GM21619 (cell line): ENCODE data around the gene WAPL.
"Not testable (repeated sequence)": the region's sequence is repeated elsewhere in the genome, so short reads cannot be mapped to it uniquely, and the experiment has no call there.

Source experiments
- ATAC-seq: cut with Tn5 transposase; IDR thresholded peaks from one replicate; pipeline ENCODE4 v1.9.1; 2021; ENCODE audit not compliant: unreplicated experiment

WAPL gene

GRCh38 chr10:86521678-86522509, at the start of gene WAPL:
WAPL (minus strand) TSS chr10:86521792; CDS start chr10:86518069, 3,723 bp downstream.
- ATAC-seq, result peak; percentile 92

DNA sequence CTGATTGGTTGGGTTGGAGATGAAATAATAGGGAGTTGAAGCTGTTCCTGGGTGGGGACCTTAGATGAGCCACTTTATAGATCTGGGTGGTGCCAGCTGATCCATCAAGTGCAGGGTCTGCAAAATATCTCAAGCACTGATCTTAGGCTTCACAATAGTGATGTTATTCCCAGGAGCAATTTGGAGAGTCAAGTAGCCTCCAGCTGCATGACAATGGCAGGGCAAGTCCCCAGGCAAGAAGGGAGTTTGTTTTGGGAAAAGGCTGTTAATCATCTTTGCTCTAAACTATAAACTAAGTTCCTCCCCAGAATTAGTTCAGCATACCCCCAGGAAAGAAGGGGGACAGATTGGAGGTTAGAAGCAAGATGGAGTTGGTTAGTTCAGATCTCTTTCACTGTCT, 47.7 kb upstream of the WAPL start:
- ATAC-seq, result no peak

- ATAC-seq, result not testable (repeated sequence)
Measured at GRCh38 chr10:86566518-86566917, 44.9 kb upstream of the WAPL start.

- ATAC-seq, result not testable (repeated sequence)
Measured at GRCh38 chr10:86563338-86563737, 41.7 kb upstream of the WAPL start.

DNA sequence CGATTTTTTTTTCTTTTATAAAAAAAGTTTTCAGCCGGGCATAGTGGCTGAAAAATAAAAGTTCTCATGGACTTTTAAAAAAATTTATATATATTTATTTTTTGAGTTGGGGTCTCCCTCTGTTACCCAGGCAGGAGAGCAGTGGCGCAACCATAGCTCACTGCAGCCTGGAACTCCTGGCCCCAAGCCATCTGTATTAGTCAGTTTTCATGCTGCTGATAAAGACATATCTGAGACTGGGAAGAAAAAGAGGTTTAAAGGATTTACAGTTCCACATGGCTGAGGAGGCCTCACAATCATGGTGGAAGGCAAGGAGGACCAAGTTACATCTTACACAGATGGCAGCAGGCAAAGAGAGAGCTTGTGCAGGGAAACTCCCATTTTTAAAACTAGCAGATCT, 37.1 kb upstream of the WAPL start:
- ATAC-seq, result not testable (repeated sequence)

DNA sequence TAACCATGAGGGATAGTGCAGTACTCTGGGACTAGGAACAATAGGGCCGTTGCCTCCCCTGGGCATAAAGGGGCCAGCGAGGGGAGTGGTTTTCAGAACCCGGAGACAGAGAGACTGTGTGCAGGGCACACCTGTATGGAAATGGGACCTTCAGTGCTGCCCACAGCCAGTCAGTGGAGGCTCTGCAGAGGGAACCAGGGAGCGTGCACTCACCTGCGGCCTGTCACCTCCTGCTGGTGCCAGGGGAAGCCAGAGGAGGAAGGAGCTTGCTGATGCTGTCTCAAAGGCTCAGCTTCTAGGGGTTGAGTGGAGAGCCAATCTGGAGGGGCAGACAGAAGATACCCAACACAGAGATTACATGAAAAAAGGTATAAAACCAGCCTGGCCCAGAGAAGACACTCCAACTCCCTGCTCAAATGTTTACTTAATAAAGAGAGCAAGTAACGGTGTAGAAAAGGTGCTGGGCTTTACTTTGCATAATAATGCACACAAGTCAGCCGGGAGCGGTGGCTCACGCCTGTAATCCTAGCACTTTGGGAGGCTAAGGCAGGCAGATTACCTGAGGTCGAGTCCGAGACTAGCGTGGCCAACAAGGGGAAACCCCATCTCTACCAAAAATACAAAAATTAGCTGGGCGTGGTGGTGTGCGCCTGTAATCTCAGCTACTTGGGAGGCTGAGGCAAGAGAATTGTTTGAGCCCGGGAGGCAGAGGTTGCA, 35.5 kb upstream of the WAPL start:
- ATAC-seq, result no peak

- no peak for ATAC-seq
Measured at GRCh38 chr10:86556532-86556931, 34.9 kb upstream of the WAPL start.

- ATAC-seq, result no peak
Measured at GRCh38 chr10:86553639-86554038, 32.0 kb upstream of the WAPL start.

- no peak for ATAC-seq
Measured at GRCh38 chr10:86553213-86553612, 31.6 kb upstream of the WAPL start.

DNA sequence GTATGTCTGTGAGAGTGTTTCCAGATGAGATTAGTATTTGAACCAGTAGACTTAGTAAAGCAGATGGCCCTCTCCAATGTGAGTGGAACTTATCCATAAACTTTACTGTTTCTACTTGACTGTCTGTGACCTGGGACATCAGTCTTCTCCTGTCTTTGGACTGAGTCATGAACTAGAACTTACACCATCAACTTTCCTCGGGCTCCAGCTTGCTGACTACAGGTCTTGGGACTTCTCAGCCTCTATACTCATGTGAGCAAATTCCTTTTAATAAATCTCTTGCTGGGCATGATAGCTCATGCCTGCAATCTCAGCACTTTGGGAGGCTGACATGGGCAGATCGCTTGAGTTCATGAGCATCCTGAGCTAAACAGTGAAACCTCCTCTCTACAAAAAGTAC, 25.7 kb upstream of the WAPL start:
- ATAC-seq, result no peak

DNA sequence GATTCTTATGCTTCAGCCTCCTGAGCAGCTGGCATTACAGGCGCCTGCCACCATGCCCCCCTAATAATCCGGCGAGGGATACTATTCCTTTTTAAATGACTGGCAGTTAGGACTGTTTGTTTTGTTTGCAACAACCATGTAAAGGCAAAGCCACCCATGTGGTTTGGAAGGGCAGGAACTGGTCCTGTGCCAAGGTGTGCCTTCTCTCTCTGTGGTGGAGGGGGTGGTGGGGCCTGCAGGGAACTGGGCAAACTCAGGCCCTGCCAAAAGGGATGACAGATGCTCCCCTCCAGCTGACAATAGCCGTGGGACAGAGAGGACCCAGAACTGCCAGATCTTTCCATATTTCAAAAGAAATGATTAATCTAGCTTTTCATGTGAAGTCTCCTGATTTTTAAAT, 23.5 kb upstream of the WAPL start:
- ATAC-seq, result no peak

DNA sequence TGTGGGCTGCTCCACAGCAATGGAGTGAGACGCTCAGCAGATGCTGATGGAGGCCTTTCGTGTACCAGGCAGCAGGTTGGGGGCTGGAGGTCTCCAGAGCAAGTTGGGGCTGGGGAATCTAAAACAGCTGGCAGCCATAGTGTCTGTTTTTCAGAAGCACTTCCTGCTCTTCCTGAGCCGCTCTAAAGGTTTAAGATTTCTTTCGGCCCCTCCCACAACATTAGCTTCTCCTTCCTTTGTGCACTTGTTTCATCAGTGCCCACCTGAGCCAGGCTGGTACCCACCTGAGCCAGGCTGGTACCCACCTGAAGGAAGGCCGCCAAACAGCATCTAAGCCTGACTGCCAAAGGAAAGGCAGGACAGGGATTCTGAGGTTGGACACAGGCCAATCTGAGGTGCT, 18.4 kb upstream of the WAPL start:
- no peak for ATAC-seq

GRCh38 chr10:86538547-86538946, 17.0 kb upstream of the WAPL start:
- no peak for ATAC-seq

DNA sequence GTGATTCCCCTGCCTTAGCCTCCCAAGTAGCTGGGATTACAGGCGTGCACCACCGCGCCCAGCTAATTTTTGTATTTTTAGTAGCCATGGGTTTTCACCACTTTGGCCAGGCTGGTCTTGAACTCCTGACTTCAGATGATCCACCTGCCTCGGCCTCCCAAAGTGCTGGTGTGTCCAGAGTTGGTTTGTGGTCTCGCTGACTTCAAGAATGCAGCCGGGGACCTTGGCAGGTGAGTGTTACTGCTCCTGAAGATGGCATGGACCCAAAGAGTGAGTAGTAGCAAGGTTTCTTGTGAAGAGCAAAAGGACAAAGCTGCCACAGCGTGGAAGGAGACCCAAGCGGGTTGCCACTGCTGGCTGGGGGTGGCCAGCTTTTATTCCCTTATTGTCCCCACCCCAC, 16.4 kb upstream of the WAPL start:
- not testable (repeated sequence) for ATAC-seq

GRCh38 chr10:86536294-86536861, 14.8 kb upstream of the WAPL start:
- ATAC-seq, result no peak

GRCh38 chr10:86535132-86535882, 13.7 kb upstream of the WAPL start:
- peak; percentile 75 for ATAC-seq

DNA sequence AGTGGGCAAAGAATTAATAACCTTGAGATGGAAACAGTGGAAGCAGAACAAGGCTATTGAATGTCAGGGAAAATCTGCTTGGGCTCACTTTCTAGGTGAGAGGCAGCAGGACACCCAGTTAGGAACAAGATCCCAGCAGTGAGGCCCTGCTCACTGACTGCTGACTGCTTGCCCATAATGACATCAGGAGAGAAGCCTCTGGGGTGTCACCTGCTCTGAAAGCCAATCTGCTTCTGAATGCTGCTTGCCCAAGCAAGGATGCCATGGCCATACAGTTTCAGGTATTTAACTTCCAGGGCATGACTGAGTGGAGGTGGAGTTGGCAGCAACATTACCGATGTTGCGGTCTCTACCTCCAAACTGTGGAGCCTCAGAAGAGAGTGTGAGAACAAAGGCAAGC, 11.7 kb upstream of the WAPL start:
- no peak for ATAC-seq

GRCh38 chr10:86528736-86529135, 7.1 kb upstream of the WAPL start:
- ATAC-seq, result not testable (repeated sequence)

DNA sequence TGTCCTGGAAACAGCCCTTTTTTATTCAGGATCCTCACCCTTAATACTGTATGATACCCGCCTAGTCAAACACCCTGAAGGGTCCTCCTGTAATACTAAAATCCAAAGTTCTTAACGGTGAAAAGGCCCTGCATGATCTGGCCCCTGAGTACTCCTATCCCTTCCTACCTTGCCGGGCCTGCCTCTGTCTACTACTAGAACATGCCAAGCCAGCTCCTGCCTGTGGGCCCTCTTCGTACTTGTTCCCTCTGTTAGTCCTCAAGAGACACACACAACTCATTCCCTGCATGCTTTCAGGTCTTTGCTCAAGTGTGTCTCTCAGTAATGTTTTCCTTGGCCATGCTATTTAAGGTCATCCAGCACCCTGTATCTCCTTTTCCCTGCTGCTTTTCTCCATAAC, 5.0 kb upstream of the WAPL start:
- no peak for ATAC-seq

DNA sequence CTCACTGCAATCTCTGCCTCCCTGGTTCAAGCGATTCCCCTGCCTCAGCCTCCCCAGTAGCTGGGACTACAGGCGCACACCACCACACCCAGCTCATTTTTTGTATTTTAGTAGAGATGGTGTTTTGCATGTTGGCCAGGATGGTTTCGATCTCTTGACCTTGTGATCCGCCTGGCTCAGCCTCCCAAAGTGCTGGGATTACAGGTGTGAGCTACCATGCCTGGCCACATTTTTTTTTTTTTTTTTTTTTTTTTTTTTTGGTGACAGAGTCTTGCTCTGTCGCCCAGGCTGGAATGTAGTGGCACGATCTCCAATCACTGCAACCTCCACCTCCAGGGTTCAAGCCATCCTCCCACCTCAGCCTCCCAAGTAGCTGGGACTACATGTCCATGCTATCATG, 4.1 kb upstream of the WAPL start:
- ATAC-seq, result not testable (repeated sequence)

DNA sequence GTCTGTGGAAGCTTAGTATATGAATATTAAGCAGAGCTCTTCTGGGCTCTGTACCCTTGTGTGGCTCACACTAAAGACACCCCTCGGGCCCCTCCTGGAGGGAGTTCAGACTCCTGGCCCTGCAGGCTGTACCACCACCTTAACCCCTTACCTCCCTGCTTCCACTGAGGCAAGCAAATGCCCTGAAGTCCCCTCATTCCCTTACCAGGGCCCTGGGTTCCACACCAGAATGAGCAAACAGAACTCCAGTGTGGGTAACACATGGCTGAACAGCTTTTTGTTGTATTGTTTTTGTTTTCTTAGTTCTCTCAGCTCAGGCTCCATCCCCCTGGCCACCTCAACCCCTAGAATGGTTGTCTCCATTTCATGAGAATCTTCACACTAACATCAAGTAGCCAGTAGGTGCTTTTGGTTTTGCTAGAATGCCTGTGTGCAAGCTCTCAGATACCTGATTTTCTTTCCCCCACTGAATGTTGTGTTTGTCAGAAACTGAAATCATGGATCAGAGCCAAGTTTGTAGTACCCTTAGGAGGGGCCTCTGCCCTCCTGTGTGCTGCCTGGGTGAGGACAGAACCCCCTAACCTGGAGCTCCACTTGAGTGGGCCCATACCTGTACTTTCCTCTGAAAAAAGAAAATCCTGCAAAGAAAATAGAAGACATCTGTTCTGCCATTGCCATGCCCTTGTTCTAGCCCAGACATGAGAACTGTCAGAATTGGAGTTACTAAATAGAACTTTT, 2.8 kb upstream of the WAPL start:
- ATAC-seq, result no peak
